HepG2 (cell line): ENCODE measurements around the gene TP73. TPM values are rescaled to one million over a fixed set of nuclear protein-coding genes. Genes with fewer than 3 reads are reported as not detected.

Source experiments
- ATAC-seq: fragments of 200-7000 bp; cut with Tn5 transposase; 3 replicates; pipeline ENCODE4 v1.9.1; 2020; ENCODE audit warnings: mild to moderate bottlenecking, moderate library complexity
- BruUV-seq: library from RNA; stranded (reverse); fragments of 400-500 nt; replicated peaks from 2 replicates; lab custom pipeline; 2021; lab: Mats Ljungman, UMichigan
- CTCF ChIA-PET: fragments of 300-600 bp; formaldehyde crosslinking; extraction: SDS; loops from one replicate; lab custom pipeline; 2021; ENCODE audit warnings: low total read pairs, inconsistent platforms, low intra/inter-chr PET ratio; lab: Yijun Ruan, JAX
- POLR2A ChIA-PET: fragments of 350-600 bp; sonication (Branson Sonifier 250); formaldehyde crosslinking; loops from one replicate; lab custom pipeline; 2020; ENCODE audit warnings: antibody characterized with exemption, inconsistent platforms; lab: Yijun Ruan, JAX
- DNase-seq: peaks from one replicate; pipeline ENCODE4 v3.0.0-alpha.2; 2015; ENCODE audit warnings: low spot score
- FAIRE-seq: peaks from 3 replicates; lab custom pipeline; 2011; peaks lifted over from hg19 to GRCh38; lab: Jason Lieb, UNC
- H2AFZ ChIP-seq: one replicate; pipeline ENCODE4 v1.6.1; 2011; ENCODE audit warnings: low read length, inconsistent platforms
- H3K27ac ChIP-seq: fragments of 300-600 bp; 3 replicates; pipeline ENCODE4 v1.8.0; 2011; ENCODE audit warnings: mixed run types, mild to moderate bottlenecking, mixed read lengths, low read length, inconsistent platforms; ENCODE audit not compliant: insufficient read depth; ENCODE audit errors: extremely low read length
- H3K27me3 ChIP-seq, 2 experiments: fragments of 200-600 bp in 1 of 2; 2 replicates in 1 of 2; 3 replicates in 1 of 2; pipeline versions ENCODE4 v1.6.0 to v1.8.0; 2011; ENCODE audit warnings: low read length in 2 of 2, mild to moderate bottlenecking in 2 of 2, moderate library complexity in 2 of 2, inconsistent platforms in 1 of 2; ENCODE audit not compliant: insufficient read depth in 2 of 2, control insufficient read depth in 1 of 2
- H3K36me3 ChIP-seq, 2 experiments: fragments of 200-600 bp in 1 of 2; replicated peaks in 1 of 2; 2 replicates in 1 of 2; 3 replicates in 1 of 2; pipeline versions ENCODE4 v1.5.1 to v1.8.0; 2011; ENCODE audit warnings: low read length in 2 of 2, inconsistent platforms in 1 of 2; ENCODE audit not compliant: insufficient read depth in 2 of 2, control insufficient read depth in 1 of 2
- H3K4me1 ChIP-seq: 2 replicates; pipeline ENCODE4 v1.5.1; 2012; ENCODE audit warnings: low read length, inconsistent platforms; ENCODE audit not compliant: insufficient read depth
- H3K4me2 ChIP-seq: 2 replicates; pipeline ENCODE4 v1.6.0; 2011; ENCODE audit warnings: low read depth, low read length, inconsistent platforms
- H3K4me3 ChIP-seq, 3 experiments: fragments of 200-600 bp in 1 of 3; sonication (generic), shearing (Covaris generic) in 1 of 3; replicated peaks in 1 of 3; 2 replicates each; pipeline ENCODE4 v1.5.1; 2011 to 2016; ENCODE audit warnings: low read length in 3 of 3, inconsistent platforms in 2 of 3, low read depth in 2 of 3, mild to moderate bottlenecking in 2 of 3, control low read depth in 1 of 3, mixed read lengths in 1 of 3; ENCODE audit not compliant: insufficient read depth in 1 of 3
- H3K79me2 ChIP-seq: one replicate; pipeline ENCODE4 v1.6.1; 2011; ENCODE audit warnings: low read length, inconsistent platforms; ENCODE audit not compliant: insufficient read depth
- H3K9ac ChIP-seq: 2 replicates; pipeline ENCODE4 v1.6.0; 2011; ENCODE audit warnings: mild to moderate bottlenecking, low read depth, low read length, inconsistent platforms; ENCODE audit not compliant: insufficient read depth
- H3K9me3 ChIP-seq: 2 replicates; pipeline ENCODE4 v1.5.1; 2012; ENCODE audit warnings: mild to moderate bottlenecking, low read length
- H4K20me1 ChIP-seq: 2 replicates; pipeline ENCODE4 v1.6.0; 2011; ENCODE audit warnings: inconsistent platforms, mild to moderate bottlenecking, low read length, moderate library complexity; ENCODE audit not compliant: insufficient read depth
- HOXD1 ChIP-seq: sonication (generic); formaldehyde crosslinking; IDR thresholded peaks from 2 replicates; pipeline ENCODE4 v1.5.0; 2020; ENCODE audit warnings: missing genetic modification reagents
- ZBTB2 ChIP-seq: sonication (generic); formaldehyde crosslinking; IDR thresholded peaks from 2 replicates; pipeline ENCODE4 v1.8.0; 2022; ENCODE audit warnings: low read depth, missing genetic modification reagents
- ZBTB7B ChIP-seq: sonication (generic); formaldehyde crosslinking; IDR thresholded peaks from 2 replicates; pipeline ENCODE4 v1.4.0; 2020; ENCODE audit warnings: missing genetic modification reagents
- WGBS: methylation state at CpG from one replicate; pipeline ENCODE4 v1.1.6; 2017; ENCODE audit warnings: low lambda C conversion rate; 5-methylcytosine and 5-hydroxymethylcytosine counted together
- in situ Hi-C: cut with HindIII; loops from 2 replicates; pipeline ENCODE4 v1.10.0; 2017; ENCODE audit warnings: low pct_unique_long_range_greater_than_20kb; ENCODE audit not compliant: extremely low pct_ligation_motif_present
- intact Hi-C: fragments of 100-400 bp; cut with micrococcal nuclease; formaldehyde crosslinking; loops from one replicate; pipeline ENCODE4 v1.10.0; 2022; ENCODE audit not compliant: unreplicated experiment
- polyA plus RNA-seq, 8 experiments: library from polyadenylated mRNA; depleted of rRNA in 3 of 8; stranded (reverse) in 7 of 8; unstranded in 1 of 8; fragments of >200 nt; fragmentation: Illumina TruSeq in 4 of 8; extraction: Trizol in 4 of 8; gene quantifications; 2 replicates each; pipeline versions ENCODE4 v1.2.1 to v1.2.3, GENCODE V29; 2011 to 2016; ENCODE audit warnings: low read depth in 4 of 8, missing spikeins in 1 of 8, mixed read lengths in 1 of 8; ENCODE audit not compliant: insufficient read depth in 1 of 8
- total RNA-seq, 5 experiments: library from RNA; depleted of rRNA; stranded (reverse); fragments of >200 nt; fragmentation: Illumina TruSeq; extraction: Trizol; gene quantifications; 2 replicates each; pipeline ENCODE4 v1.2.3, GENCODE V29; 2016; ENCODE audit warnings: low read depth in 1 of 5

TP73 gene
- total and polyA plus RNA-seq, 2 of the 13 experiments (the other 11 are each of a cell fraction or from before 2014, with no cell fraction given) = 0.49 to 1.1 TPM

- Histone ChIP-seq H3K27ac (peak overlapping the region; percentile 60), H3K9ac (peak overlapping the region; percentile 76), H4K20me1 (no peaks in the 10 kb centered on the region), H3K79me2 (peaks cover 5% of the 10 kb centered on the region), H3K4me3 (peak overlapping the region; percentile 94 to 99 (median 94)), H3K4me2 (peak overlapping the region; percentile 81), H2AFZ (no peak overlapping the region), H3K27me3 (0 out of 5 replicates have a peak, but pooled peaks cover 0 to 2% of the 10 kb centered on the region in 2 experiments), H3K9me3 (no peaks in the 10 kb centered on the region), H3K4me1 (peaks cover 33% of the 10 kb centered on the region), H3K36me3 (peaks cover 10 to 14% of the 10 kb centered on the region in 2 experiments)
- TF ChIP-seq ZBTB7B (CRISPR knock-in tag) (peak; percentile 6; the same call in 1 of the 2 replicates), ZBTB2 (CRISPR knock-in tag) (peak; percentile 6; the same call in 1 of the 2 replicates), HOXD1 (CRISPR knock-in tag) (no peak)
- FAIRE-seq (no peak), DNase-seq (no peak), ATAC-seq (no peak; the same call in 2 of the 3 replicates)
- intact Hi-C loops (loop anchor here (2.0 to 5.0 kb wide), 2 partner anchors 27 to 171 kb away; partner anchors contain the start of genes ARHGEF16 and WRAP73), in situ Hi-C loops (loop anchor here (5.0 kb wide), 2 partner anchors 56 to 141 kb away; no protein-coding TSS in a partner anchor)
- ChIA-PET CTCF (no interaction called here), POLR2A (no interaction called here)
- no TSS peak for BruUV-seq
- 42% methylated on average over 22 of the region's 23 CpGs for WGBS
Measured at GRCh38 chr1:3623441-3624199, 28.7 kb upstream of the TP73 start.
